ENCODE results near the gene DAB1. TPM values are rescaled to one million over a fixed set of nuclear protein-coding genes. Genes with fewer than 3 reads are reported as not detected.
A peak's percentile ranks its signal among the peaks of the same experiment; 100 is the strongest.

The DAB1 gene
- total and polyA plus RNA-seq, 8 donors = 0.04 to 1.4 (median 0.39) TPM

- no peaks in the 10 kb centered on the region for H3K4me1 ChIP-seq
- no peaks in the 10 kb centered on the region for H3K27me3 ChIP-seq
- 35 to 73% methylated on average over 1 of the region's 1 CpG for WGBS, 2 donors
- H3K27ac ChIP-seq = no peak overlapping the region
- H3K36me3 ChIP-seq = no peaks in the 10 kb centered on the region
- H3K9me3 ChIP-seq = no peaks in the 10 kb centered on the region
- ATAC-seq = no peak
- no peak overlapping the region for H3K4me3 ChIP-seq
- FAIRE-seq = no peak
- no peak for DNase-seq
- intact Hi-C loops (cut with DNase I) = no loop called here
- TF ChIP-seq, protein P1, sequence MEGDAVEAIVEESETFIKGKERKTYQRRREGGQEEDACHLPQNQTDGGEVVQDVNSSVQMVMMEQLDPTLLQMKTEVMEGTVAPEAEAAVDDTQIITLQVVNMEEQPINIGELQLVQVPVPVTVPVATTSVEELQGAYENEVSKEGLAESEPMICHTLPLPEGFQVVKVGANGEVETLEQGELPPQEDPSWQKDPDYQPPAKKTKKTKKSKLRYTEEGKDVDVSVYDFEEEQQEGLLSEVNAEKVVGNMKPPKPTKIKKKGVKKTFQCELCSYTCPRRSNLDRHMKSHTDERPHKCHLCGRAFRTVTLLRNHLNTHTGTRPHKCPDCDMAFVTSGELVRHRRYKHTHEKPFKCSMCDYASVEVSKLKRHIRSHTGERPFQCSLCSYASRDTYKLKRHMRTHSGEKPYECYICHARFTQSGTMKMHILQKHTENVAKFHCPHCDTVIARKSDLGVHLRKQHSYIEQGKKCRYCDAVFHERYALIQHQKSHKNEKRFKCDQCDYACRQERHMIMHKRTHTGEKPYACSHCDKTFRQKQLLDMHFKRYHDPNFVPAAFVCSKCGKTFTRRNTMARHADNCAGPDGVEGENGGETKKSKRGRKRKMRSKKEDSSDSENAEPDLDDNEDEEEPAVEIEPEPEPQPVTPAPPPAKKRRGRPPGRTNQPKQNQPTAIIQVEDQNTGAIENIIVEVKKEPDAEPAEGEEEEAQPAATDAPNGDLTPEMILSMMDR (IDR thresholded peaks at IDR 0.05) = no peak
Measured at GRCh38 chr1:57020216-57020615, 403.6 kb downstream of the DAB1 start.

DNA sequence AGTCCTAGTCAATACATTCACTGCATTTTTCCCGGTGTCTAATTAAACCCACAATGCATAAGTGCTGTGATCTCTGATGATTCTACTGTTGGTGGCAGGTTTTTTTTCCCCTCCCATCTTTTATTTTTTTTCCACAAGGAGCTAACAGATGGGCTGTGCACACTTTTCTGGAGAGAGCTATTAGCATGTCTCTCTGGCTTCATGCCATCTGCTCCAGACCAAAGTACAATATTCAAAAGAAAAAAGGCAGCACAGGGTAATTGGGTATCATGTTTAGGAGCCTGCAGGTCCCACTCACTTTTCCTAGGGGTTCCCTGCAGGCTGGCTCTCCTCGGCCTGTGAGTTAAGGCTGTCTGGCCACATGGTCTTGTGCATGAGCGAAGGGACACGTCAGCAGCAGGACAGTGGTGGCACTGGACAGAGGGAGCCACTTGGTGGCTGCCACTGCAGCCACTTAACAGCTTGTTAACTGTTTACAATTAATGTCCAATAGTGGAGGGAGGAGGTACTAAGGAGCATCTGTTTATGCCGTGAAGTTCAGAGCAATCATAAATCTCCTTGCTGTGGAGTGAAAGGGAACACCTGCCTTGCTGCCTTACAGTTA is 404.5 kb downstream of the DAB1 start:
- 83 to 85% methylated on average over 5 of the region's 5 CpGs for WGBS, 2 donors
- H3K4me1 ChIP-seq = no peaks in the 10 kb centered on the region
- DNase-seq = no peak
- intact Hi-C loops (cut with DNase I) = no loop called here
- no peaks in the 10 kb centered on the region for H3K27me3 ChIP-seq
- FAIRE-seq = no peak
- TF ChIP-seq, protein P1 (IDR thresholded peaks at IDR 0.05) = no peak
- H3K36me3 ChIP-seq = no peaks in the 10 kb centered on the region
- H3K27ac ChIP-seq = no peak overlapping the region
- H3K9me3 ChIP-seq = no peaks in the 10 kb centered on the region
- H3K4me3 ChIP-seq = no peak overlapping the region
- peak in 2 of 4 donors; percentile 27 to 31 for ATAC-seq

DNA sequence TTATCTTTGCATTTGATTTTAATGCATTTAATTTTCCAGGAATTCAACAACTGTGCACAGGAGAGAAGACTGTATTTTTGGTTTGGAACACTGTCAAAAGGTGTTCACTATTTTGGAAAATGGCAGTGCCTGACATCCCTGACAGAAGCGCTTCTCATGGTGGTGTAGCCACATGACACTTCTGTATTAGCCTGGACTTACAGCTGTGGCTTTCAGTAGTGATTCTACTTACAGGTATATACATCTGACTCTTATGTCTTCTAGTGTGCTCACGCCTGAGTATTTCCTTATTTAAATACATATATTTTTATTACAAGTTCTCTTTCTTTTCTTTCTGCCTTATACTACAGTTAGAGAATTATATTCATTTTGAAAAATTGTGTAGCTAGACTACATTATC is 405.7 kb downstream of the DAB1 start:
- 85 to 96% methylated on average over 2 of the region's 2 CpGs for WGBS, 2 donors
- FAIRE-seq = no peak
- Histone ChIP-seq H3K9me3 (no peaks in the 10 kb centered on the region), H3K4me3 (no peak overlapping the region), H3K27me3 (no peaks in the 10 kb centered on the region), H3K4me1 (no peaks in the 10 kb centered on the region), H3K36me3 (no peaks in the 10 kb centered on the region), H3K27ac (no peak overlapping the region)
- TF ChIP-seq, protein P1 (IDR thresholded peaks at IDR 0.05) = no peak
- intact Hi-C loops (cut with DNase I) = no loop called here
- no peak for DNase-seq
- no peak for ATAC-seq

- H3K4me3 ChIP-seq = no peak overlapping the region
- no peaks in the 10 kb centered on the region for H3K36me3 ChIP-seq
- intact Hi-C loops (cut with DNase I) = no loop called here
- no peak for ATAC-seq
- no peak for DNase-seq
- no peak overlapping the region for H3K27ac ChIP-seq
- no peak for FAIRE-seq
- no peaks in the 10 kb centered on the region for H3K9me3 ChIP-seq
- no peaks in the 10 kb centered on the region for H3K4me1 ChIP-seq
- 84 to 85% methylated on average over 7 of the region's 7 CpGs for WGBS, 2 donors
- TF ChIP-seq, protein P1 (IDR thresholded peaks at IDR 0.05) = no peak
- no peaks in the 10 kb centered on the region for H3K27me3 ChIP-seq
Measured at GRCh38 chr1:57017717-57018116, 406.1 kb downstream of the DAB1 start.

DNA sequence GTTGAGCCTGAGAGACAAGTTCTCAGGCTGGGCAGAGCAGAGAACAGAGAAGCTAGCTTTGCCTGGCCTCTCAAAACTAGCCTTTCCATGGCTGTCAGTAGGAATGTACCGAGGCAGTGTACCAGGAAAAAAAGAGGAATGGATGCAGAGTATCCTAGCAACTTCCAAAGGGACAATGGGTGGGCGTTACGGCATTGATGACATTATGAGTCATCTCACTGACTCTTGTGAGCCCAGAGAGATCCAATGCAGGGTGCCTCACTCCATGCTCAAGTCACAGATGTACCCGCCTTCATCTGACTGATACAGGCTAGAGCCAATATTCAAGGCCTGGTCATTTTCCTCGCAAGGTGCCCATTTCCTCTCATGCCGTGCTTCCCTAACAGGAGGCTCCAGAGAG is 406.7 kb downstream of the DAB1 start:
- Histone ChIP-seq H3K9me3 (no peaks in the 10 kb centered on the region), H3K4me3 (no peak overlapping the region), H3K27ac (no peak overlapping the region), H3K27me3 (no peaks in the 10 kb centered on the region), H3K36me3 (no peaks in the 10 kb centered on the region), H3K4me1 (no peaks in the 10 kb centered on the region)
- no peak for DNase-seq
- peak in 1 of 4 donors; percentile 18 for ATAC-seq
- WGBS, 2 donors = 86 to 98% methylated on average over 6 of the region's 6 CpGs
- TF ChIP-seq, protein P1 (IDR thresholded peaks at IDR 0.05) = no peak
- no peak for FAIRE-seq
- intact Hi-C loops (cut with DNase I) = no loop called here

Data from pancreas (tissue), 10 donors.